Measurements from ENCODE around the gene CBX4.

CBX4 gene

DNA sequence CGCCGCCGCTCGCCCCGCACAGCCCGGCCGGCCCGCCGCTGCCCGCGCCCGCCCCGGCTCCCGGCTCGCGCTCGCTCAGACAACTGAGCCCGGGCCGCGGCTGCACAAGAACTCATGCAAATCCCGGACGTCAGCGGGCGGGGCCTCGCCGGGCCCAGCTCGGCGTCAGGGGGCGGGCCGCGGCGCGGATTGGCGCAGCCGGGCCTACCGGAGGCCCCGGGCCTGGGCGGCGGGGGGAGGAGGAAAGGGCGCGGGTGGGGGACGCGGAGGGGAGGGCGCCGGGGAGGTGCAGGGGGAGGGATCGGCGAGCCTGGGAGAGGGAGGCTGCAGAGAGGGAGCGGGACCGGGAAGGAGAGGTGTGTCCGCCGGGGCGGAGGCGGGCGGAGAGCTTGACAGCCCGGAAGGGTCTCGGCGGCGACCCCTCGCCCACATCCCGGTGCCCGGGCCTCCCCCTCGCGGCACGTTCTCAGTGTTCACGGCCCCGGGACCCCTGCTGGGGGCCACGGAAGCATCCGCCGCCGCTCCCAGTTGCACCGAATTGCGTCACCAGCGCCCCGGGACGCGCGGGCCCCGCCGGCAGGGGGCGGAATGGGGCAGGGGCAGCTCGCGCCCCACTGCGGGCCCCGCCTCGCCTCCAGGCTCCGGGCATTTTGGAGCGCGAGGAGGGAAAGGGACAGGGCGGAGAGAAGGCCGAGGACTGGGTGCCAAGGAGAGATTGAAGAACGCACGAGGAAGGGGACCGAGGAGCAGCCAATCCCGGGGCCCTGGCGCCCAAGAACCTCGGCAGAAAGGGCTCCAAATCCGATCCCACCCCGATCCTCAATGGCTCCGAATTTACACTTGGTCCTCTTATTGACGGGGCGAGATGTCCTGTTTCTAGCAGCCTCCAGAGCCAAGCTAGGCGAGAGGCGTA lies at the start of gene CBX4:
CBX4 (minus strand) TSS at position 85 of the 913 bp plus-strand sequence. CDS start 189 bp downstream, outside the sequence.
- peak; percentile 89 for DNase-seq (ENCODE audit: low read depth)

DNA sequence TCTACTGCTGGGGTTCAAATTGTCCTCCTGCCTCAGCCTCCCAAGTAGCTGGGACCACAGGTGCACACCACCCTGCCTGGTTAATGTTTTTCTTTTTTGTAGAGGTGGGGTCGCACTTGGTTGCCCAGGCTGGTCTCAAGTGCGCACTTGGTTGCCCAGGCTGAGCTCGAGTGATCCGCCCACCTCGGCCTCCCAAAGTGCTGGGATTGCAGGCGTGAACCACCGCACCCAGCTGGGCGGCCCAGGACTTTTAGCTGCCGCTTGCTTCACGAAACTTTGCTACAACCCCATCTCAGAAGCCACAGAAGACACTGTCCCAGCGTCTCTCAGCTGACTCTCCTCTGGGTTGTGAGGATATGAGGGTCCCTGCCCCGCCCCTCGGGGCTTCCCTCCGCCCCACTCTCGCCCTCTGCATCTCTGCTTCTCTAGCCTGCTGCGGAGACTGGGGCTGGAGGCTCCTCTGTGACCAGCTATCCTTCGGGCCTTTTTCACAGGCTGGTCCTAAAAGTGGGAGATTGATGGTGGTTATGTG lies 48.8 kb upstream of the CBX4 start:
- DNase-seq (ENCODE audit: low read depth) = no peak

DNA sequence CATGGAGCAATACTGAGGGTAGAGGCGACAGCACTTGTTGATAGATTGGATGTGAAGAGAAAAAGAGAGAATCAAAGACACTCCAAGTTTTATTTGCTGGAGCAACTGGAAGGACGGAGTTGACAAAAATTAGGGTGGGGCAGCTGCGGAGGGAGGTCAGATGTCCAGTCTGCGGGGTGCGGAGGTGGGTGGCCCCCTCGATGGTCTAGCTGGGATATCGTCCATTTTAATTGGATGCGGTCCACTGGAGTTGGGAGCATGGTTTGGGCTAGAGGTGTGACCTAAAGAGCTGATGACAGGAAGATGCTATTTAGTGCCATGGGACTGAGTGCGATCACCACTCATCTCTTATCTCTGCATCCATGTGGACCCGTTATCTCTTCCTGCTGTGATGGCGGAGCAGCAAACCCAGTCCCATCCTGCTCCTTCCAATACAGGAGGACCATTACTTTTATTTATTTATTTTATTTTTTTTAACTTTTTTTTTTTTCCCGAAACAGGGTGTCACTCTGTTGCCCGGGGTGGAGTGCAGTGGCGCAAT lies 48.3 kb upstream of the CBX4 start:
- DNase-seq (ENCODE audit: low read depth) = no peak

DNA sequence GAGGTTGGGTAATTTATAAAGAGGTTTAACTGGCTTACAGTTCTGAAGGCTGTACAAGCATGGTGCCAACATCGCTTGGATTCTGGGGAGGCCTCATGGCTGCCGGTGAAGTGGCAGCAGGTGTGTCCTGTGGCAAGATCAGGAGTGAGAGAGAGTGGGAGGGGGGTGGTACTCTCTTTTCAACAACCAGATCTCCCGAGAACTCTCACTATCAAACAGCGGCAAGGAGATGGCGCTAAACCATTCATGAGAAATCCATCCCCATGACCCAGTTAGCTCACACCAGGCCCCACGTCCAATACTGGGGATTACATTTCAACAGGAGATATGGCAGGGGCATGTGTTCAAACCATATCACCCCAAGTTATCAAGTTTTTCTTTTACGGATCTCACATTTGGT lies 44.0 kb upstream of the CBX4 start:
- DNase-seq (ENCODE audit: low read depth) = no peak

DNA sequence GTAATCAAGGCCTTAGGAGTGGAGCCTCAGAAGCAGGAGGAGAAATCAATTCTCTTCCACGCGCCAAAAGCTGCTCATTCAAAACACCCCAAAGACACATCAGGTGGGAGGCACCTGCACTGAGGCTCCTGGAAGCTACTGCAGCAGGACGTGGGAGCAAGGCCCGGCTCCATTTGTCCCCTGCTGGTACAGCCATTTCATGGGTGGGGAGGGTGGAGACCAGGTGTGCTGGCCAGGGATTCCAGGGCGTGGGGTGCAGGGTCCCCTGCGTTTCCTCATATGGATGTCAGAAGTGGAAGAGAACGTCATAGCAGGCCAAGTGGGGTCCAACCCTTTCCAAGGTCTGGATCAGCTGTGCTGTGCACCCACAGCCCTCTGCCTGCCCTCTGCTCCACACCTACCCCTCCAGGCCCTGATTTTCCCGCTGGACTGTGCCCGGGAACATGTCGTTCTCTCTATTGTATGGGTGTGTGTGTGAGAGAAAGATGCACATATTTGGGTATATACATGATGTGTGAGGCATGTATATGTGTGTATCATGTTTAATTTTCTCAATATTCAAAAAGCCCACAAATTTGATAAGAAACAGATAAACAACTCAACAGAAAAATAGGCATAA lies 39.2 kb upstream of the CBX4 start:
- DNase-seq (ENCODE audit: low read depth) = no peak

DNA sequence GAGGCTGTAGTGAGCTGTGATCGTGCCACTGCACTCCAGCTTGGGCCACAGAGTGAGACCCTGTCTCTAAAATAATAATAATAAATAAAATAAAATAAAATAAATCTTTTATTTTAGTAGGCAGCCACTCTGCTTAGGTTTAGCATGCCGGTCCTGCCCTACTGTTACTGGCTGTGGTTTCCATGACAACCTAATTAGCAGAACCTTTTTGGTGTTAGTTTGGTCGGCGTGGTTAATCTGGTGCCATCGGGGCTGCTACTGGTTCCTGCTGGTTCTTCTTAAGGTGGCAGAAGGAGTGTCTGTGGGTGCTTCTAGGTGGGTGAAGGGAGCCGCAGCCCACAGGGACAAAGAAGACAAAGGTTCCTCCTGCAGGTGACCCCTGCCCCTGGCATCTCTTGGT lies 37.8 kb upstream of the CBX4 start:
- no peak for DNase-seq (ENCODE audit: low read depth)

DNA sequence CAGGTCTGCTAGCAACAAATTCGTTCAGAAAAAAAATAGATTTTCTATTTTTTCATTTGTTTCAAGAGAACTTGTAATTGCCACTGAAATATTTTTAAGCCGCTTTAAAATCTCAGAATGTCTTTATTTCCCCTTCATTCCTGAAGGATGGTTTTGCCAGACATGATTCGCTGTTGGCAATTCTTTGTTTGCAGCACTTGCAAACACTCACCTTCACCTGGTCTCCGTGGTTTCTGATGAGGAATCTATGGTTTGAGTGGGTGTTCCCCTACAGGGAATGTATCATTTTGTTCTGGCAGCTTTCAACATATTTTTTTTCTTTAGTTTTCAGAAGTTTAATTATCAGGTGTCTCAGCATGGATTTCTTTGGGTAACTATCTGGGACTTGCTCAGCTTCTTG lies 36.3 kb upstream of the CBX4 start:
- no peak for DNase-seq (ENCODE audit: low read depth)

DNA sequence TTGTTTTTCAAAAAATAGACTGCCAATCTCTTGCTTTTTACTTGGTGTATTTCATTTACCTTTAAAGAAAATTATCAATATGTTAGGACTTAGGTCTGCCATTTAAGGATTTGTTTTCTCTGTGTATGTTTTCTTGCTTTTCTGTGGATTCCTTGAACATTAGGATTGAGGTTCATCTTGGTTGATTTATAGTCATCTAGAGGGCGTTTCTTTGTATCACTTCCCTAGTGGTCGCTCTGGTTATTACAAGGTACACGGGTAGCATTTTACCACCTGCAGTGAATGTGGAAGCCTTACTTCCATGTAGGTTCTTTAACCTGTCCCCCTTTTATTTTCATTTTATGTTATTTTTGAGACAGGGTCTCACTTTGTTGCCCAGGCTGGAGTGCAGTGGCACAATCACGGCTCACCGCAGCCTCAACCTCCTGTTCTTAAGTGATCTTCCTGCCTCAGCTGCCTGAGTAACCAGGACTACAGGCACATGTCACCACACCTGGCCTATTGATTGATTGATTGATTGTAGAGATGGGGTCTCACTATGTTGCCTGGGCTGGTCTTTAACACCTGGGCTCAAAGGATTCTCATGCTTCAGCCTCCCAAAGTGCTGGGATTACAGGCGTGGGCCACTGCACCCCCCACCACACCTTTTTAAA lies 35.2 kb upstream of the CBX4 start:
- peak; percentile 47 for DNase-seq (ENCODE audit: low read depth)

DNA sequence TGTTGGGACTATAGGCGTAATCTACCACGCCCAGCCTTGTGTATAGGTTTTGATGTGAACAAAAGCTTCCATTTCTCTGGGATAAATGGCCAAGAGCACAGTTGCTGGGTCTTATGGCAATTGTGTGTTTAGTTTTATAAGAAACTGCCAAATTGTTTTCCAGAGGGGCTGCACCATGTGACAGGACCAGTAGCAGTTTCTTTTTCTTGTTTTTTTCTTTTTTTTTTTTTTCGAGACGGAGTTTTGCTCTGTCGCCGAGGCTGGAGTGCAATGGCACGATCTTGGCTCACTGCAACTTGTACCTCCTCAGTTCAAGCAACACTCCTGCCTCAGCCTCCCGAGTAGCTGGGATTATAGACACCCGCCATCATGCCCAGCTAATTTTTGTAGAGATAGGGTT lies 34.3 kb upstream of the CBX4 start:
- no peak for DNase-seq (ENCODE audit: low read depth)

DNA sequence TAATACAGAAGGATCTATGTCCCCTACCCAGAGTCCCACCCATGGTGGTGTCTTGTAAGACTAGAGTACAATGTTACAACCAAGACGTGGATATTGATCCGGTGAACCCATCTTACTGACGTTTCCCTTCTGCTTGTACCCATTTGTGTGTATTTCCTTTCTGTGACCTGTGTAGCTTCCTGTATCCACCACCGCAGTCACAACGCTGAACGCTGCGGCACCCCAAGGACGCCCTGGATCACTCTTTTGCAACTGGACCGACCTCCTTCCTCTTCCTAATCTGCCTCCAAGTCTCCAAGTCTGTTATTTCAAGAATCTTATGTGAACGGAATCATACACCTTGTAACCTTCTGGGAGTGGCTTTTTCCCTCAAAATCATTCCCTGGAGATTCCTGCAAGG lies 33.5 kb upstream of the CBX4 start:
- DNase-seq (ENCODE audit: low read depth) = no peak

DNA sequence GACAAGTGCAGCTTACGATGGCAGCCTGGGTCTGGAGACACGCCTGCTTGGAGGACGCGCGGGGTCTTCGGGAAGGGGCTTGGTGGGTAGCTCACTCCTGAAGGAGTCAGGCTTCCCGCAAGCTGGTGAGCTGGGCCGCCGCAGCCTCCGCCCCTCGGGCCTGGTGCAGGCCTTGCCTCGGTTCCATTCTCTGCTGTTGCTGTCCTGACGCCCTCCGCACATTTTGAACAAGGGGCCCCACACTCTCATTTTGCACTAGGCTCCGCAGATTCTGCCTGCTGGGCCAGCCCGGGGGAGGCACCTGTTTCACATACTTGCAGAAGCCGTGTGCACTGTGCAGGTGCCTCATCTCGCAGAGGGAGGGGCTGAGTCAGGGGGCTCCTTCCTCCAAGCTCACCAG lies 31.9 kb upstream of the CBX4 start:
- DNase-seq (ENCODE audit: low read depth) = no peak

DNA sequence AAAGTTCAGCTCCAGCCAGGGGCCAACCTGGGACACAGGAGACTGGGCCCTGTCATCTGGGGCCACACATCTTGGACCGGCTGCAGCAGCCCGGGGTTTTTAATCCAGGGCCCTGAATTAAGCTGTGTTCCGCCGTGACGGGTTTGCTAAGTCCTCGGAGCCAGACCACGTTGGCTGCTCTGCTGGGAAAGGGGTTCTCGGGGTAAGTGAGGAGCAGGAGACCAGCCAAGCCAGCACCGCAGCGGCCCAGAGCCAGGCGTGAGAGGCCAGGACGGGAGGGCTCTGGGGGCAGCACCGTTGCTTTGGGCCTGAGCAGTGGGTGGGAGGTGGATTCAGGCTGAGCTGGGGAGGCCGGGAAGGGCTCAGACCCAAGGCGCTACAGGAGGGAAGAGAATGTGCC lies 31.3 kb upstream of the CBX4 start:
- no peak for DNase-seq (ENCODE audit: low read depth)

DNA sequence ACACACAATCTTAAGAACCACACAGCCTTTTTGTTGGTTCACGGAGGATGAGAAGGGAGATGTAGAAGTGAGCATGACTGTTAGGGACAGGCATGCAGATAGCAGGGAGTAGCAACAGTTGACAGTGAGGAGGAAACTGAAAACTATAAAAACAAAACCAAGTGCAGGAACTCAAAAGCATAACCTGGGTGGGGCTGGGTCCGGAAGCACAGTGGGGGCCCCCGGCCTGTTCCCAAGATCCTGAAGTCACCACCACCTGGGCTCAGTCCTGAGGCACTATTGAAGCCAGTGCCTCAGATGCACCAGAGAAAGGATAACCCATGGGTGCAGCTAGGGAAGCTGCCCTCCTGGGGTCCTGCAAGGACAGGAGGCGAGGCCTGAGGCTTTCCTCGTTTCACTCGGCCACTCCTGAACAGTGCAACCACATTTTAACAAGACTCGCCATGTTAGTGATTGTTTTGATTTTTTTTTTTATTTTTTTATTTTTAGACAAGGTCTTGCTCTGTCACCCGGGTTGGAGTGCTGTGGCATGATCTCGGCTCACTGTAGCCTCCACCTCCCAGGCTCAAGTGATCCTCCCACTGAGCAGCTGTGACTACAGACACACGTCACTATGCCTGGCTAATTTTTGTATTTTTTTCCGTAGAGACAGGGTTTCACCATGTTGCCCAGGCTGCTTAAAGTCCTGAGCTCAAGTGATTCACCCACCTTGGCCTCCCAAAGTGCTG lies 27.7 kb upstream of the CBX4 start:
- peak; percentile 76 for DNase-seq (ENCODE audit: low read depth)

DNA sequence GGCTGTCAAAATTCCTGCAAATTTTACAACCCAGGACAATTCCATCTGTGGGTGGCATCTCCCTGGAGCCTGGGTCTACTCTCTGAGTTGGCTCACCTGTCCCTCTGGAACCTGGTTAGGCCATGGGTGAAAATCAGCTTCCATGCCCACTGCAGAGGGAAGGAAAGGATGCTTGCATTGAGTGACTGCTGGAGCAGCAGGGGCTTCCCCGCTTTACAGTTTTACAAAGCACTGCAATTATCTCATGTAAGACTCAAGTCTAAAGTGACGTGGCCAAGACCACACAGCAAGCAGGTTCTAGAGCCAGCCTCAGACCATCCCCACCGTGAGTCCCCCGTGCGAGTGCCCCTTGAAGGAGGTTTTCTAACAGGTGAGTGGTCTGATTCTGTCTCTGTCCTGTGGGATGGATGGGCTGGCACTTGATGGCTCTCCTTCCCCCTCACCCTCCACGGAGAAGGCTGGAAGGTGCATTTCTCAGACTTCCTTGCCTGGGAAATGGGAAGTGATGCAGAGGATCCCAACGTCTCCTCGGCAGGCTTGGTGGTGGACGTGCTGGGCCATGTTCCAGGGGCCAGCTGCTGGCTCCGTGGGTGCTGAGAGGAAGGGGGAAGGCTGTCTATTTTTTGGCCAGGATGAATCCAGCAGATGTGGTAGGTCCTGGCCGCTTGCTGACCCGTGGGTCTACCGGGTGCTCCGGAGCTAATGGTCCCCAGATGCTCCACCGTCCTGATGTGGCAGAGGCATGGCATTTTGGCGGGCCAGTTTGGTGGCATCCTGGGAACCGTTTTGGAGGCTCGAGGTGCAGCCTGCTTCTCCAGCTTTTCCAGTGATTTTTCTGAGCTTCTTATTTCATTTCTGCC lies 26.3 kb upstream of the CBX4 start:
- no peak for DNase-seq (ENCODE audit: low read depth)

DNA sequence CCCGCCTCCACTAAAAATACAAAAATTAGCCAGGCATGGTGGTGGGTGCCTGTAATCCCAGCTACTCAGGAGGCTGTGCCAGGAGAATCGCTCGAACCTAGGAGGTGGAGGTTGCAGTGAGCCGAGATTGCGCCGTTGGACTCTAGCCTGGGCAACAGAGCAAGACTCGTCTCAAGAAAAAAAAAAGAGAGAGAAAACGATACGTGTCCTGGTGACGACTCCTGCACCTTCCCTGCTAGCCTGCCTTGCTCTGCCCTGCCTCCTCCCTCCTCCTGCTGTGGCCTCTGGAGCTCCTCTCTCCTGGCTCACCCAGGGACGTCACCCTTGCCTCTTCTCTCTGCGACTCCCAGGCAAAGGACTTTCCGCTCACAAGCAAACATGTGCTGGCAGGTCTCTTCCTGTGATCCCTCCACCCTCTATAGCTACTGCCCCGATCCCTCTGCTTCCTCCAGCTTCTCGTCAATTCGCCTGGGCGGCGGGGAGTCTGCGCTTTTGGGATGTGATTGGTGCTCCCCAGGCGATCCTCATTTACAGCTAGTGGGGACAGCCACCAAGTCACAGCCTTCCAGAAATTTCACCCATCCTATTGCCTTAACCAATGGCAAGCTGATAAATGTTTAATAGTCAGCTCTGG lies 25.5 kb upstream of the CBX4 start:
- no peak for DNase-seq (ENCODE audit: low read depth)

DNA sequence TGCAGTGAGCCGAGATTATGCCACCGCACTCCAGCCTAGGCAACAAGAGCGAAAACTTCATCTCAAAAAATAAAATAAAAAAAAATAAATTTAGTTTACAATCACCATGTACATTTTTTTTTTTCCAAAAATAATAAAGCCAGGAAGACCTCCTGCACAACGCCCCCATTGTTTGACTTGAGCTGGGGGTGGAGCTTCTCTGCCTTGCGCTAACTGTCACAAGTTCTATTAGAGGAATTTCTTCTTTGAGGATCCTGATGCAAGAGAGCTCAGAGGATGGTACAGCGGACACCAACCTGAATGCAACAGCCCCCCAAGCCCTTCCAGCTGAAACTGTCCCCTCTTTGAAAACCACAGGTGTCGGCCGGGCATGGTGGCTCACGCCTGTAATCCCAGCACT lies 24.9 kb upstream of the CBX4 start:
- no peak for DNase-seq (ENCODE audit: low read depth)

DNA sequence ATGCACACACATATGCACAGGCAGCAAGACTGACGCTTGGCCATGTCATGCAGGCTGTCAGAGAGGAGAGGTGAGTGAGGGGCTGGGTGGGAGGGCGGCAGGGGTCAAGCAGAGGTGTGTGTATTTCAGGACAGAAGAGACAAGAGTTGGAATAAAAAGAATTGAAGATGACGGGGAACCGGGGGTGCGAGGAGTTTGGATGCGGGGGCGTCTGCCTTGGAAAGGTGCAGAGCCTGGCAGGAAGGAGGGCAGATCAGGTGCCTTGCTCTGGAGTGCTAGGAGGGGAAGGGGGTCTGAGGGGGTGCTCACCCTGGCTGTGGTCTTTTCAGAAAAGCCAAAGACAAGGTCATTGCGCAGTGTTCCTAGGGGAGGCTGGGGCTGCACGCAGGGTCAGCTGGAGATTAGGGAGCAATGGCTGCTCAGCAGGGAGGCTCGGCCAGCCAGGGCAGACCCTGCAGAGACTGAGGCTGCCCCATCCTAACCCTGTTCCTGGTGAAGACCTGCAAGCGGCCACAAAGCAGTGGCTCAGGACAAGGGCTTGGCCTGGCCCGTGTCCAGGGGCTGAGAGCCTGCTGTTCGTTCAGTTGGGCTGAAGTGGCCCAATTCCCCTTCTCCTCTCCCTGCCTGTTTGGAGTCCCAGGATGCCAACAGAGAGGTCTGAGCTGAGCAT lies 23.7 kb upstream of the CBX4 start:
- DNase-seq (ENCODE audit: low read depth) = no peak

DNA sequence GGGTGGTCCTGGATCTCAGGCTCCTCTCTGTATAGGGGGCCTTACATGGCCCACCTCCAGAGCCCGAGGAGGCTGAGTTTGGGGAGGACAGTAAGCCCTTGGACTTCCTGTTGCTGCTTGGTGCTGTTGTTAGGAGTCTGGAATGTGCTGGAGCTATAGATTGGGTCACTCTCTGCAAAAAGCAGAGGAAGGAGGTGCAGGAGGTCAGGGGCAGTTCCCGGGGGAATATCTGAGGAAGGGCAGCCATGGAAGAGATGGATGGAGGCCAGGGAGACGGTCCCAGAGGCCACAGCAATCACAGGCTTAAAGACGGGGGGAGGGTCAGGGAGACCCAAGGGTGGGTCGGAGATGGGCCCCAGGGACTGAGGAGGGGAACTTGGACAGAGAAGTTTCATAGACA lies 23.0 kb upstream of the CBX4 start:
- DNase-seq (ENCODE audit: low read depth) = no peak

DNA sequence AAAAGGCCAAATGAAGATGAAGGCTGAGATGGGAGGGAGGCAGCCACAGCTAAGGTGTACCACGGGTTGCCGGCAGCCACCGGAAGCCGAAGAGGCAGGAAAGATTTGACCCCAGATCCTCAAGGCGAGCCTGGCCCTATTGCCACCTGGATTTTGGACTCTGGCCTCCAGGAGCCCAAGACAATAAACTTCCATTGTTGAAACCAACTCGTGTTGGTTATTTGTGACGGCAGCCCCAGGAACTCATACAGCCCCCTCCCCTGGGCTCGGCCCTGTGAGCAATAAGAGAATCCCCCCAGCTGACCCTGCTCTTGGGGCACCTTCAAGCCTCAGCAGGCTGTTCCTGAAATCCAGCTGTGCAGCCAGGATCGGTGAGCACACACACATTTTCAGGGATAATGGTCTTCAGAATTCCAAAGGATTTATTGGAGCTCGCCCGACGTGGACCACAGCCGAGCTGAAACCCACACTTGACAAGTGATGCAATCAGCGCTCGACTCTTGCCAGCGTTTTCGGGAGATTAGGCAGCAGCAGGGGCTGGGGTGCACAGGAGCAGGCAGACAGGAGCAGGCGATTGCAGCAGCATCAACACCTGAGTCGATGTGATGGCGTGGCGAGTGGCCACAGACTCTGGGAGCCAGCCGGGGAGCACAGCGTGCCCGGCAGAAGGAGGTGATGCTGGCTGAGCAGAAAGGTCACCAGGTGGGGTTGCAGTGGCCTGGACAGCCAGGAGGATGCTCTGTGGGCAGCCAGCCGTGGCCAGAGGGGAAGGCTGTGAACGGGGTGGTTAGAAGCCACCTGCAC lies 22.4 kb upstream of the CBX4 start:
- DNase-seq (ENCODE audit: low read depth) = peak; percentile 59
